Mesodermal cell (in vitro differentiated cells): ENCODE data around the gene DDX5.

Experiments used
- H3K27ac ChIP-seq: 2 replicates; pipeline ENCODE4 v1.7.0; 2013; ENCODE audit warnings: mild to moderate bottlenecking, low read depth, low read length, moderate library complexity; ENCODE audit not compliant: severe bottlenecking
- H3K36me3 ChIP-seq: 2 replicates; pipeline ENCODE4 v1.7.1; 2013; ENCODE audit warnings: mild to moderate bottlenecking, low read length, moderate library complexity; ENCODE audit not compliant: control insufficient read depth, insufficient read depth
- H3K4me1 ChIP-seq: one replicate; pipeline ENCODE4 v1.7.1; 2013; ENCODE audit warnings: mild to moderate bottlenecking, low read length; ENCODE audit not compliant: insufficient read depth, control insufficient read depth, poor library complexity, severe bottlenecking
- H3K4me3 ChIP-seq: 2 replicates; pipeline ENCODE4 v1.7.0; 2013; ENCODE audit warnings: low read length, control low read depth, mild to moderate bottlenecking; ENCODE audit not compliant: insufficient read depth, poor library complexity, severe bottlenecking; ENCODE audit errors: extremely low read depth
- H3K9me3 ChIP-seq: 2 replicates; pipeline ENCODE4 v1.7.1; 2013; ENCODE audit warnings: mild to moderate bottlenecking, low read length, moderate library complexity; ENCODE audit not compliant: control insufficient read depth
- WGBS, 2 experiments: methylation state at CpG; one replicate each; pipeline ENCODE4 v1.1.5; 2013; ENCODE audit warnings: missing lambda C conversion rate in 2 of 2; ENCODE audit not compliant: insufficient coverage in 2 of 2; 5-methylcytosine and 5-hydroxymethylcytosine counted together

DDX5 gene

DNA sequence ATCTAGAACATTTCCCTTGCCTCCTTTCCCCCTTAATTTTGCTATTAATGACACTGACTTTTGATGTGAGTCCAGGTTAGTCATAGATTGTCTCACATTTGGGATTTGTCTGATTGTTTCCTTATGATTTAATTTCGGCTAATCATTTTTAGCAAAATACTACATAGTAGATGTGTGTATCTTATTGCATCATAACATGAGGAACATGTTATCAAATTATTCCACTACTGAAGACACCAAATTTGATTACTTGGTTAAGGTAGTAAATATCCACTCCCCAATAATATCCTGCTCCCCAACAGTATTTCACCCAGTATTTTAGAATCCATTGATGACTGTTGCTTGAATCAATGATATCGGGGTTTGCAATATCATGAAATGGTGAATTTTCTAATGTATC is 12.0 kb downstream of the DDX5 start:
- H3K36me3 ChIP-seq: peaks cover 52% of the 10 kb centered on the region
- H3K9me3 ChIP-seq: no peaks in the 10 kb centered on the region
- no peaks in the 10 kb centered on the region for H3K4me1 ChIP-seq
- H3K4me3 ChIP-seq: no peak overlapping the region
- WGBS, 2 experiments: no CpG with 5 or more reads among the region's 2 CpGs
- no peak overlapping the region for H3K27ac ChIP-seq

DNA sequence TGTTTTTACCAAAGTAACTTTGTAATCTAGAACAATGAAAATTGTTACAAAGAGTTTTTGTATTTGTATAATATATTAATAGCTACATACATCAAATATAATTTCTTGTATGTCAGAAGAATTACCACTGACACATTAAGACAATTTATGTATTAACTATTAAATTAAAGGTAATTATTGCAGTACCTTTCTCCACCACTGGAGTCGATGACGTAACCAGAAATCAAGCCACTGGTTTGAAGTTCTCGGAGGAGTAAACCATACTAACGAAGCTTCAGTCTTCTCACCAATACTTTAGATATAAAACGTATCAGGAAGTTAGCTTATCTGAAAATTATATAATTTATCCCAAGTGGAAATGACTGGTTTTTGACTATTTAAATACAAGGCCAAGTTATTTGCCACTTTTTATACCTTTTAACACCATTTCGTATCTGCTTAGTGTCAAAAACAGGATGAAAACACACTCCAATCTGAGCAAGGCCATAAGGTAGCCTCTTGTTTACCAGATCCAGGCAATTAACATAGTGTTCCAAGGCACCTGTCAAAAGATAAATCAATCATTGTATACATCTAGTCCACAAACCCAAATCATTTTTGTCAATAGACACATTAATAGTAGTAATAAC is 13.5 kb downstream of the DDX5 start:
- no peak overlapping the region for H3K27ac ChIP-seq
- H3K4me1 ChIP-seq: no peaks in the 10 kb centered on the region
- H3K4me3 ChIP-seq: no peak overlapping the region
- WGBS, 2 experiments: 78 to 100% methylated on average over 1 to 4 of the region's 6 CpGs
- H3K36me3 ChIP-seq: peaks cover 56% of the 10 kb centered on the region
- H3K9me3 ChIP-seq: no peaks in the 10 kb centered on the region

DNA sequence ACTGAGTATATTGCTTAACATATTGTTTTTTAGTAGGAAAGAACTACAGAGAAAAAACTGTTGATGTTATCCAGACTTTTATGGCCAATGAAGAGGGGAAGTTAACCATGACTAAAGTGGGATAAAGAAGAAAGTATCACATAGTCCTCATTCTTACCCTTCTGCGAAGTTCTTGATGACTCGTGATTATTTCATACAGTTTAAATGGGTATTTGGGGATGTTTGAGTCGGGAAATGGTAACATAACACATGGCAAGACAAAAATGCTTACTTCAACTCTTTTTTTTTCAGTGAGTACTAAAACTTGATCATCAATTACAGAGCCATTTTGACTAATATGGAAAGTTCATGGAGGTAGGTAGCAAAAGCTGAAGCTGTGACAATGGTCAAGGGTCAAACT is 14.1 kb downstream of the DDX5 start:
- no peak overlapping the region for H3K27ac ChIP-seq
- peaks cover 62% of the 10 kb centered on the region for H3K36me3 ChIP-seq
- no CpG with 5 or more reads among the region's 3 CpGs for WGBS, 2 experiments
- H3K4me1 ChIP-seq: no peaks in the 10 kb centered on the region
- H3K9me3 ChIP-seq: no peaks in the 10 kb centered on the region
- no peak overlapping the region for H3K4me3 ChIP-seq

DNA sequence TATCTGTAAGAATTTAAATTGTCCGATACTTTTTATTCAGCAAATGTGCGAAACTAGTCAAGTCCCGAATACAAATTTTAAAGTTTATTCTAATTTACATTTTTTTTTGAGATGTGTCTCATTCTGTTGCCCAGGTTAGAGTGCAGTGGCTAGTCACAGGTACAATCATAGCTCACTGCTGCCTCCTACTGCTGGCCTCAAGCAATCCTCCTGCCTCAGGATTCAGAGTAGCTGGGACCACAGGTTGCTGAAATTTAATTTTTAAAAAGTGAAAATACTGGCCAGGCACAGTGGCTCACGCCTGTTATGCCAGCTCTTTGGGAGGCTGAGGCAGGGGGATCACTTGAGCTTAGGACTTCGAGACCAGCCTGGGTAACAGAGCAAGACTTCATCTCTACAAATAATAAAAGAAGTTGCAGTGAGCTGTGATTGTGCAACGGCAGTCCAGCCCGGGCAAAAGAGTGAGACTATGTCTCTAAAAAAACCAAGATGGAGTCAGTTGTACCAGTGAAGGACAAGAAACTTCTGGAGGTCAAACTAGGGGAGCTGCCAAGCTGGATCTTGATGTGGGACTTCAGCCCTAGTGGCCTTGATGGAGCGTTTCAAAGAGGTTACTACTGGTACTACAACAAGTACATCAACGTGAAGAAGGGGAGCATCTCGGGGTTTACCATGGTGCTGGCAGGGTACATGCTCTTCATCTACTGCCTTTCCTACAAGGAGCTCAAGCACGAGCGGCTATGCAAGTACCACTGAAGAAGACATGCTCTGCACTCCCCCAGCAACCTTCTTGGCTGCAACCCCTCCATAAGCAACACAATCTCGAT is 14.8 kb downstream of the DDX5 start:
- Histone ChIP-seq H3K4me1 (no peaks in the 10 kb centered on the region), H3K27ac (no peak overlapping the region), H3K9me3 (no peaks in the 10 kb centered on the region), H3K36me3 (peaks cover 65% of the 10 kb centered on the region), H3K4me3 (no peak overlapping the region)
- 92 to 94% methylated on average over 7 to 8 of the region's 13 CpGs for WGBS, 2 experiments

DNA sequence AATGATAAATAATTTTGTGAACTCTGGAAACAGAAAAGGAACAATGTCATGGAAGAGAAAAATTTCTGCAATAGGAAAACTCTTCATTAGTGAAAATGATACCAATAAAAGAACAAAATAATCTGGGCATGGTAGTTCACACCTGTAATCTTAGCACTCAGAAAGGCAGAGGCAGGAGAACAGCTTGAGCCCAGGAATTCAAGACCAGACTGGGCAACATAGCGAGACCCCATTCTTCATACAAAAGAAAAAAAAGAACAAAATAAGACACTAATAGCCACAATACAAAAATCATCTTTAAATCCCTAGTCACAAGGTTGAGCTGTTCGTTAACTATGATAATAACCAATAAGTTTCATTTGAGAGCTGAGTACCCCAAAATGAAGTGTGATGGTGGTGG is 17.8 kb downstream of the DDX5 start:
- no peak overlapping the region for H3K27ac ChIP-seq
- WGBS, 2 experiments: 100% methylated on average over 1 of the region's 2 CpGs
- no peaks in the 10 kb centered on the region for H3K4me1 ChIP-seq
- no peaks in the 10 kb centered on the region for H3K9me3 ChIP-seq
- H3K36me3 ChIP-seq: peaks cover 84% of the 10 kb centered on the region
- H3K4me3 ChIP-seq: no peak overlapping the region

DNA sequence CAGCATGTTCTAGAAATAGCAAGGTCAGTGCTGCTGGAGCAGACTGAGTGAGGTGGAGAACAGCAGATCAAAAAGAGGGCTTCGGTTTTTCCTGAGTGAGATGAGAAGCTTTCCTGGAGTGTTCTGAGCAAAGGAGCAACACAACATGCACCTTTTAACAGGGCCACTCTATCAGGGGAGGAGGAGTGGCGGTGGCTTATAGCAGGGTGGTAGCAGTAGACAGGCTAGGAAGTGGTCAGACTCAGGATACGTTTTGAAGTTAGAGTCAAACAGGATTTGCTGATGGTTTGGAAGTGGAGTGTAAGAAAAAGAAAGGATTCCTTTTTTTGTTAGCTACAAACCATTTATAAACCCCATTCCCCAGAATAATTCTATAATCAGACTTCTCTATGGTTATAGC is 21.7 kb downstream of the DDX5 start:
- WGBS, 2 experiments: 81 to 100% methylated on average over 1 to 3 of the region's 3 CpGs
- no peak overlapping the region for H3K4me3 ChIP-seq
- H3K4me1 ChIP-seq: no peaks in the 10 kb centered on the region
- peaks cover 63% of the 10 kb centered on the region for H3K36me3 ChIP-seq
- H3K27ac ChIP-seq: no peak overlapping the region
- no peaks in the 10 kb centered on the region for H3K9me3 ChIP-seq

DNA sequence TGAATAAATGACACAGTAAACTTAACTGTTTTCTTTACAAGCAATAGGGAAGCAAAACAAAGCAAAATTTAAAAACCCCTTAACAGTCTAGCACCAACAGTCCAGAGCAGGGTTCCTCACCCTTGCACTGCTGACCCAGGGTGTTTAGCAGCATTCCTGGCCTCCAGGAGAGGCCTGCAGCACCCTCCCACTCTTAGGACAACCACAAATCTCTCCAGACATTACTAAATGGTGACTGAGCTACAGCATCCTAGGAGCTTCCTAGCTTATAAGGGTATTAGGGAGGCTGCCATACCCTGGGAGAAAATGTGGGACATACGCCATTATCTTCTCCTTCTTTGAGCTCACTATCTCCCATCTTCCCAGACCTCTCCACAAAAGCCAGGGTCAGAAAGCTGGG is 25.1 kb downstream of the DDX5 start:
- H3K27ac ChIP-seq: no peak overlapping the region
- no peak overlapping the region for H3K4me3 ChIP-seq
- WGBS, 2 experiments: 88% methylated on average over 1 of the region's 1 CpG; no CpG with 5 or more reads in 1 of the 2 experiments
- no peaks in the 10 kb centered on the region for H3K9me3 ChIP-seq
- H3K36me3 ChIP-seq: peaks cover 43% of the 10 kb centered on the region
- H3K4me1 ChIP-seq: no peaks in the 10 kb centered on the region

DNA sequence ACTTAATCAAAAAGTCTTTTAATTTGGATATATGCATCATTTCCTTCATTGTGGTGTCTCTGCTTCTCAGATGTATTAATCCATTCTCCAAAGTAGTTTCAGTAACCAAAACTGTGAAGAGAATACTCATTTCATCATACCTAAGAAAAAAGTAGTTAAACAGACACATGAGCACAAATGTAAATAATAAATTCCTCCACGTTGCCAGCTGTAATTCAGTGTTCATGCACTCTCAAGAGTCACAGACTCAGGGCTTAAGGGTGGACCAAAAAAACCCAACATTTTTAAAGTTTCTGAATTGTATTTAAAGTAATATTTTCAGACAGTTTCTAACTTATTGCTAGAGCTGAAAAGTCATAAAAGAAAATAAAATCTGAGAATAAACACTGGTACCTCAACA is 28.2 kb downstream of the DDX5 start:
- Histone ChIP-seq H3K27ac (no peak overlapping the region), H3K36me3 (peaks cover 18% of the 10 kb centered on the region), H3K9me3 (no peaks in the 10 kb centered on the region), H3K4me1 (no peaks in the 10 kb centered on the region), H3K4me3 (no peak overlapping the region)
- 100% methylated on average over 1 of the region's 1 CpG; no CpG with 5 or more reads in 1 of the 2 experiments for WGBS, 2 experiments

DNA sequence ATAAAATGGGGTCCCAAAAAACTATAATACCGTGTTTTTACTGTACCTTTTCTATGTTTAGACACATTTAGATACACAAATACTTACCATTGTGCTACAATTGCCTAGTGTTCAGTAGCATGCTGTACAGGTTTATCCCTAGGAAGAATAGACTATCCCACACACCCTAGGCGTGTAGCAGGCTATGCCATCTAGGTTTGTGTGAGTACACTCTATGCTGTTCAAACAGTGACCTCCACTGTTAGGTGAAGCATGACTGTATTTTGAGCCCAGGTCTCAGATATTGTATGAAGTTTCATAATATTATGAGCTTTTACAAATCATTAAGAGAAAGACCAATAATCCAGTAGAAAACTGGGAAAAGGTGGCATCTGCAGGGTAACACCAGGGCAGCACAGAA is 33.5 kb downstream of the DDX5 start:
- H3K36me3 ChIP-seq: peaks cover 5% of the 10 kb centered on the region
- WGBS, 2 experiments: 100% methylated on average over 1 to 2 of the region's 2 CpGs
- no peaks in the 10 kb centered on the region for H3K4me1 ChIP-seq
- no peak overlapping the region for H3K4me3 ChIP-seq
- H3K9me3 ChIP-seq: no peaks in the 10 kb centered on the region
- H3K27ac ChIP-seq: no peak overlapping the region

DNA sequence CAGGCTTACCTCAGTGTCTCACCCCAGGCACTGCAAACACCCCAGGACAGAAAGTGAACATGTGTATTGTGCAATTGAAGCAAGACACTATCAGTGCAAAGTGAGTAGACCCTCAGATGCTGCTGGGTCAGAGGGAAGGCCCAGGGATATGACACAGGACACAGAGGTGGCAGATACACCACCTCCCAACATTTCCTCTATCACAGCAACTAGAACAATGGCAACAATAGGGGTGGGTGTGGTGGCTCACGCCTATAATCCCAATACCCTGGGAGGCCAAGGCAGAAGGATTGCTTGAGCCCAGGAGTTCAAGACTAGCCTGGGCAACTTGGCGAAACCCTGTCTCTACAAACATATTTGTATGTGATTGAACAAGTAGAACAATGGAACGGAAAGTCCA is 34.6 kb downstream of the DDX5 start:
- no peak overlapping the region for H3K27ac ChIP-seq
- 94 to 100% methylated on average over 1 to 3 of the region's 3 CpGs for WGBS, 2 experiments
- peaks cover 3% of the 10 kb centered on the region for H3K9me3 ChIP-seq

DNA sequence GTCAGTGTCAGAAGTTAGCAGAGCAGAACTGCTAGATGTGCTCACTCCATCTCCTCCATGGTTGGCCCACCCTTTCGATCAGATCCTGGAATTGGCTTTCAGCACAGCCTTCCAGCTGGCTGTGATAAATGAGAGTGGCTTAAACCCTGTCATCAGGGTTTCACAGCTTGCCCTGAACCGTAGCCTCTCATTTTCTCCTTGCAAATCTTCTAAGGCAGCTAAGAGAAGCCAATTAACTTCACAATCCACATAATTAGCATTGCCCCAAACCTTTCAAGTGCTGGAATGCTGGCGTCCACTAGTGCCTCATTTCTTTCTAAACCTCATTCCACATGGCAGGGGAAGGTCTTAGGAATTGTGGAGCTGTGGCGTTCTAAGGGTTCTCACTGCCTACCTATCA is 35.5 kb downstream of the DDX5 start:
- Histone ChIP-seq H3K27ac (no peak overlapping the region), H3K4me3 (no peak overlapping the region), H3K4me1 (peaks cover 4% of the 10 kb centered on the region), H3K9me3 (peaks cover 7% of the 10 kb centered on the region), H3K36me3 (no peaks in the 10 kb centered on the region)
- WGBS, 2 experiments: 69 to 84% methylated on average over 2 of the region's 4 CpGs

More for the DNA sequence above, 34.6 kb downstream of the DDX5 start:
- H3K4me3 ChIP-seq: no peak overlapping the region
- H3K36me3 ChIP-seq: no peaks in the 10 kb centered on the region
- H3K4me1 ChIP-seq: peaks cover under 1% of the 10 kb centered on the region
